ENCODE measurements around the gene CFAP74.

- TF ChIP-seq CTCF (IDR thresholded peaks at IDR 0.05) (no peak), POLR2A (IDR thresholded peaks at IDR 0.05) (no peak), EP300 (IDR thresholded peaks at IDR 0.05) (no peak)
Observed at GRCh38 chr1:1997576-1997975, 6.0 kb downstream of the CFAP74 start.
